HepG2 (cell line): ENCODE measurements around the gene SARNP. TPM values are rescaled to one million over a fixed set of nuclear protein-coding genes. Genes with fewer than 3 reads are reported as not detected.
A peak's percentile ranks its signal among the peaks of the same experiment; 100 is the strongest.

Experiments used
- NCOA5 ChIP-seq: sonication (generic); formaldehyde crosslinking; IDR thresholded peaks from 2 replicates; pipeline ENCODE4 v1.4.0; 2020; ENCODE audit warnings: missing genetic modification reagents
- NFKB2 ChIP-seq: sonication (generic); formaldehyde crosslinking; IDR thresholded peaks from 2 replicates; pipeline ENCODE4 v1.4.0; 2020; ENCODE audit warnings: missing genetic modification reagents, borderline replicate concordance
- NFKBIZ ChIP-seq: IDR thresholded peaks from 2 replicates; pipeline ENCODE4 v1.6.1; 2018; ENCODE audit warnings: missing genetic modification reagents, missing compliant biosample characterization
- SCMH1 ChIP-seq: sonication (generic); formaldehyde crosslinking; IDR thresholded peaks from 2 replicates; pipeline ENCODE4 v1.9.0; 2021; ENCODE audit warnings: missing genetic modification reagents, mild to moderate bottlenecking, borderline replicate concordance
- SIX1 ChIP-seq: sonication (generic); formaldehyde crosslinking; IDR thresholded peaks from 2 replicates; pipeline ENCODE4 v1.4.0; 2020; ENCODE audit warnings: missing genetic modification reagents, borderline replicate concordance
- SNAI1 ChIP-seq: sonication (generic); formaldehyde crosslinking; IDR thresholded peaks from 2 replicates; pipeline ENCODE4 v1.5.0; 2020; ENCODE audit warnings: mild to moderate bottlenecking, missing genetic modification reagents, borderline replicate concordance
- SOX6 ChIP-seq, 2 experiments: fragments of 450-650 bp in 1 of 2; sonication (generic) in 1 of 2; formaldehyde crosslinking in 1 of 2; IDR thresholded peaks; 2 replicates each; pipeline versions ENCODE4 v1.4.0 to v1.6.1; 2017 to 2020; ENCODE audit warnings: antibody characterized with exemption in 1 of 2, mild to moderate bottlenecking in 1 of 2, missing genetic modification reagents in 1 of 2
- TGIF2 ChIP-seq: IDR thresholded peaks from 2 replicates; pipeline ENCODE4 v1.6.1; 2016; ENCODE audit warnings: control low read depth, missing compliant biosample characterization
- TOE1 ChIP-seq: sonication (generic); formaldehyde crosslinking; IDR thresholded peaks from 2 replicates; pipeline ENCODE4 v1.4.0; 2020; ENCODE audit warnings: mild to moderate bottlenecking, missing genetic modification reagents
- ZBTB7A ChIP-seq: sonication (generic); formaldehyde crosslinking; IDR thresholded peaks from 2 replicates; pipeline ENCODE4 v1.8.0; 2022; ENCODE audit warnings: mild to moderate bottlenecking, missing genetic modification reagents
- ZFP37 ChIP-seq: sonication (generic); formaldehyde crosslinking; IDR thresholded peaks from 2 replicates; pipeline ENCODE4 v1.4.0; 2020; ENCODE audit warnings: missing genetic modification reagents, borderline replicate concordance
- ZNF558 ChIP-seq: sonication (generic); formaldehyde crosslinking; IDR thresholded peaks from 2 replicates; pipeline ENCODE4 v1.9.0; 2022; ENCODE audit warnings: mild to moderate bottlenecking, missing genetic modification reagents, borderline replicate concordance
- ZNF567 ChIP-seq: sonication (generic); formaldehyde crosslinking; IDR thresholded peaks from 2 replicates; pipeline ENCODE4 v1.8.1; 2023; ENCODE audit warnings: mild to moderate bottlenecking, missing genetic modification reagents, borderline replicate concordance
- ZNF644 ChIP-seq: IDR thresholded peaks from 2 replicates; pipeline ENCODE4 v1.6.1; 2016; ENCODE audit warnings: low read depth
- ZNF772 ChIP-seq: sonication (generic); formaldehyde crosslinking; IDR thresholded peaks from 2 replicates; pipeline ENCODE4 v1.5.0; 2020; ENCODE audit warnings: mild to moderate bottlenecking, missing genetic modification reagents
- ZNF792 ChIP-seq: IDR thresholded peaks from 2 replicates; pipeline ENCODE4 v1.6.1; 2016
- ZSCAN21 ChIP-seq: sonication (generic); formaldehyde crosslinking; IDR thresholded peaks from 2 replicates; pipeline ENCODE4 v1.8.0; 2022; ENCODE audit warnings: mild to moderate bottlenecking, missing genetic modification reagents, moderate library complexity, borderline replicate concordance
- polyA plus RNA-seq, 8 experiments: library from polyadenylated mRNA; depleted of rRNA in 3 of 8; stranded (reverse) in 7 of 8; unstranded in 1 of 8; fragments of >200 nt; fragmentation: Illumina TruSeq in 4 of 8; extraction: Trizol in 4 of 8; gene quantifications; 2 replicates each; pipeline versions ENCODE4 v1.2.1 to v1.2.3, GENCODE V29; 2011 to 2016; ENCODE audit warnings: low read depth in 4 of 8, missing spikeins in 1 of 8, mixed read lengths in 1 of 8; ENCODE audit not compliant: insufficient read depth in 1 of 8
- total RNA-seq, 5 experiments: library from RNA; depleted of rRNA; stranded (reverse); fragments of >200 nt; fragmentation: Illumina TruSeq; extraction: Trizol; gene quantifications; 2 replicates each; pipeline ENCODE4 v1.2.3, GENCODE V29; 2016; ENCODE audit warnings: low read depth in 1 of 5
- TF ChIP-seq, protein P1 (sequence below): sonication (generic); formaldehyde crosslinking; conservative IDR thresholded peaks from 2 replicates; pipeline ENCODE4 v1.4.0; 2020; ENCODE audit warnings: missing genetic modification reagents
- TF ChIP-seq, protein P2 (sequence below): sonication (generic); formaldehyde crosslinking; IDR thresholded peaks from 2 replicates; pipeline ENCODE4 v1.8.1; 2023; ENCODE audit warnings: mild to moderate bottlenecking, inconsistent platforms, moderate library complexity, missing genetic modification reagents, borderline replicate concordance
- TF ChIP-seq, protein P3 (sequence below): sonication (generic); formaldehyde crosslinking; IDR thresholded peaks from 2 replicates; pipeline ENCODE4 v1.4.0; 2020; ENCODE audit warnings: missing genetic modification reagents
- TF ChIP-seq, protein P4 (sequence below): sonication (generic); formaldehyde crosslinking; IDR thresholded peaks from 2 replicates; pipeline ENCODE4 v1.4.0; 2020; ENCODE audit warnings: missing genetic modification reagents

SARNP gene
- total and polyA plus RNA-seq, 2 of the 13 experiments (the other 11 are each of a cell fraction or from before 2014, with no cell fraction given) = 59.0 to 95.4 TPM

DNA sequence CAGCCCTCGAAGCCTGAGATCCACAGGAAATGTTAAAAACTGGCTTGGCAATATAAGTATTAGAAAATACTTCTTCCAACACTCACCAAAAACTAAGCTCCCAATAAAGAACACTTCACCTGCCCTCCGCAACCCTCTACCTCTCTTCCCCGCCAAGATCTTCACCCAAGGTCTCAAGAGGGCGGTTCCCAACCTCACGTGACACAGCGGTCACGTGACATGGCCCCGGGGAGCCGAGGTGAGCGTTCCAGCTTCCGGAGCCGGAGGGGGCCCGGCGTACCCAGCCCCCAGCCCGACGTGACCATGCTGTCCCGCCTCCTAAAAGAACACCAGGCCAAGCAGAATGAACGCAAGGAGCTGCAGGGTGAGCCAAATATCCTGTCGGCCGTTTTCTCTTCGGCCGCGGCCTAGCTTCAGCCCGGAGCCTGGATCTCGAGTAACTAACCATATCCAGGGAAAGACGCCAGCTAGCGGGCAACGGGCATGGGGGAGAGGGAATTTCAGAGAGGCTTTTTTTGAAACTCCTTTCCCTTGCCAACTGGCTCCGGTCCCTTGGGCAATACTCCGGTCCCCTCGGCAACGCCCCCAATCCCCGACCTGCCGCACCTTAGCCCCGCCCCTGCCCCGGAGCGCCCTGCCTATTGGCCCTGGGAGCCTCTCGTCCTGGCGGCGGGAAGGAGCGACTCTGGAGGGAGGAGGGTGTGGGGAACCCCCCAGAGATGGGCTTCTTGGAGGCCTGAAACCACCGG, 101.5 kb downstream of the SARNP start, which contains the start of gene BLOC1S1 (continued):
- TF ChIP-seq, protein P1, sequence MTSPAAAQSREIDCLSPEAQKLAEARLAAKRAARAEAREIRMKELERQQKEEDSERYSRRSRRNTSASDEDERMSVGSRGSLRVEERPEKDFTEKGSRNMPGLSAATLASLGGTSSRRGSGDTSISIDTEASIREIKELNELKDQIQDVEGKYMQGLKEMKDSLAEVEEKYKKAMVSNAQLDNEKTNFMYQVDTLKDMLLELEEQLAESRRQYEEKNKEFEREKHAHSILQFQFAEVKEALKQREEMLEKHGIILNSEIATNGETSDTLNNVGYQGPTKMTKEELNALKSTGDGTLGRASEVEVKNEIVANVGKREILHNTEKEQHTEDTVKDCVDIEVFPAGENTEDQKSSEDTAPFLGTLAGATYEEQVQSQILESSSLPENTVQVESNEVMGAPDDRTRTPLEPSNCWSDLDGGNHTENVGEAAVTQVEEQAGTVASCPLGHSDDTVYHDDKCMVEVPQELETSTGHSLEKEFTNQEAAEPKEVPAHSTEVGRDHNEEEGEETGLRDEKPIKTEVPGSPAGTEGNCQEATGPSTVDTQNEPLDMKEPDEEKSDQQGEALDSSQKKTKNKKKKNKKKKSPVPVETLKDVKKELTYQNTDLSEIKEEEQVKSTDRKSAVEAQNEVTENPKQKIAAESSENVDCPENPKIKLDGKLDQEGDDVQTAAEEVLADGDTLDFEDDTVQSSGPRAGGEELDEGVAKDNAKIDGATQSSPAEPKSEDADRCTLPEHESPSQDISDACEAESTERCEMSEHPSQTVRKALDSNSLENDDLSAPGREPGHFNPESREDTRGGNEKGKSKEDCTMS = peak; percentile 49; the same call in 1 of the 2 replicates
- TF ChIP-seq SOX6 (IDR thresholded peaks at IDR 0.05) (no peak), SOX6 (CRISPR knock-in tag; IDR thresholded peaks at IDR 0.05) (0 out of 2 replicates have a peak, but pooled peaks have one; percentile 22), NFKB2 (CRISPR knock-in tag) (peak; percentile 47; the same call in 1 of the 2 replicates), SIX1 (CRISPR knock-in tag) (no peak), ZNF792 (CRISPR knock-in tag) (peak; percentile 52; the same call in 1 of the 2 replicates), ZFP37 (no peak), SCMH1 (CRISPR knock-in tag) (no peak), NFKBIZ (CRISPR knock-in tag) (peak; percentile 69; the same call in 1 of the 2 replicates), ZSCAN21 (CRISPR knock-in tag) (0 out of 2 replicates have a peak, but pooled peaks have one; percentile 59), ZNF558 (no peak), ZNF567 (CRISPR knock-in tag) (no peak), ZNF644 (CRISPR knock-in tag) (0 out of 2 replicates have a peak, but pooled peaks have one; percentile 19), TGIF2 (CRISPR knock-in tag) (peak; percentile 70), ZNF772 (CRISPR knock-in tag) (peak; percentile 62; the same call in 1 of the 2 replicates), TOE1 (no peak; the same call in 1 of the 2 replicates), ZBTB7A (peak; percentile 75), SNAI1 (CRISPR knock-in tag) (no peak), NCOA5 (CRISPR knock-in tag) (no peak)
- TF ChIP-seq, protein P2, sequence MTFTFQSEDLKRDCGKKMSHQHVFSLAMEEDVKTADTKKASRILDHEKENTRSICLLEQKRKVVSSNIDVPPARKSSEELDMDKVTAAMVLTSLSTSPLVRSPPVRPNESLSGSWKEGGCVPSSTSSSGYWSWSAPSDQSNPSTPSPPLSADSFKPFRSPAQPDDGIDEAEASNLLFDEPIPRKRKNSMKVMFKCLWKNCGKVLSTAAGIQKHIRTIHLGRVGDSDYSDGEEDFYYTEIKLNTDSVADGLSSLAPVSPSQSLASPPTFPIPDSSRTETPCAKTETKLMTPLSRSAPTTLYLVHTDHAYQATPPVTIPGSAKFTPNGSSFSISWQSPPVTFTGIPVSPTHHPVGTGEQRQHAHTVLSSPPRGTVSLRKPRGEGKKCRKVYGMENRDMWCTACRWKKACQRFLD (CRISPR knock-in tag) = no peak; the same call in 1 of the 2 replicates
- TF ChIP-seq, protein P3, sequence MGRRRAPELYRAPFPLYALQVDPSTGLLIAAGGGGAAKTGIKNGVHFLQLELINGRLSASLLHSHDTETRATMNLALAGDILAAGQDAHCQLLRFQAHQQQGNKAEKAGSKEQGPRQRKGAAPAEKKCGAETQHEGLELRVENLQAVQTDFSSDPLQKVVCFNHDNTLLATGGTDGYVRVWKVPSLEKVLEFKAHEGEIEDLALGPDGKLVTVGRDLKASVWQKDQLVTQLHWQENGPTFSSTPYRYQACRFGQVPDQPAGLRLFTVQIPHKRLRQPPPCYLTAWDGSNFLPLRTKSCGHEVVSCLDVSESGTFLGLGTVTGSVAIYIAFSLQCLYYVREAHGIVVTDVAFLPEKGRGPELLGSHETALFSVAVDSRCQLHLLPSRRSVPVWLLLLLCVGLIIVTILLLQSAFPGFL (CRISPR knock-in tag) = no peak
- TF ChIP-seq, protein P4, sequence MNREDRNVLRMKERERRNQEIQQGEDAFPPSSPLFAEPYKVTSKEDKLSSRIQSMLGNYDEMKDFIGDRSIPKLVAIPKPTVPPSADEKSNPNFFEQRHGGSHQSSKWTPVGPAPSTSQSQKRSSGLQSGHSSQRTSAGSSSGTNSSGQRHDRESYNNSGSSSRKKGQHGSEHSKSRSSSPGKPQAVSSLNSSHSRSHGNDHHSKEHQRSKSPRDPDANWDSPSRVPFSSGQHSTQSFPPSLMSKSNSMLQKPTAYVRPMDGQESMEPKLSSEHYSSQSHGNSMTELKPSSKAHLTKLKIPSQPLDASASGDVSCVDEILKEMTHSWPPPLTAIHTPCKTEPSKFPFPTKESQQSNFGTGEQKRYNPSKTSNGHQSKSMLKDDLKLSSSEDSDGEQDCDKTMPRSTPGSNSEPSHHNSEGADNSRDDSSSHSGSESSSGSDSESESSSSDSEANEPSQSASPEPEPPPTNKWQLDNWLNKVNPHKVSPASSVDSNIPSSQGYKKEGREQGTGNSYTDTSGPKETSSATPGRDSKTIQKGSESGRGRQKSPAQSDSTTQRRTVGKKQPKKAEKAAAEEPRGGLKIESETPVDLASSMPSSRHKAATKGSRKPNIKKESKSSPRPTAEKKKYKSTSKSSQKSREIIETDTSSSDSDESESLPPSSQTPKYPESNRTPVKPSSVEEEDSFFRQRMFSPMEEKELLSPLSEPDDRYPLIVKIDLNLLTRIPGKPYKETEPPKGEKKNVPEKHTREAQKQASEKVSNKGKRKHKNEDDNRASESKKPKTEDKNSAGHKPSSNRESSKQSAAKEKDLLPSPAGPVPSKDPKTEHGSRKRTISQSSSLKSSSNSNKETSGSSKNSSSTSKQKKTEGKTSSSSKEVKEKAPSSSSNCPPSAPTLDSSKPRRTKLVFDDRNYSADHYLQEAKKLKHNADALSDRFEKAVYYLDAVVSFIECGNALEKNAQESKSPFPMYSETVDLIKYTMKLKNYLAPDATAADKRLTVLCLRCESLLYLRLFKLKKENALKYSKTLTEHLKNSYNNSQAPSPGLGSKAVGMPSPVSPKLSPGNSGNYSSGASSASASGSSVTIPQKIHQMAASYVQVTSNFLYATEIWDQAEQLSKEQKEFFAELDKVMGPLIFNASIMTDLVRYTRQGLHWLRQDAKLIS (CRISPR knock-in tag) = 0 out of 2 replicates have a peak, but pooled peaks have one; percentile 71
